ENCODE results near the gene NANOS3. TPM values are rescaled to one million over a fixed set of nuclear protein-coding genes. Genes with fewer than 3 reads are reported as not detected.

The NANOS3 gene
- total RNA-seq, 6 experiments from 2014 or later: 0.91 to 1.7 (median 1.4) TPM

DNA sequence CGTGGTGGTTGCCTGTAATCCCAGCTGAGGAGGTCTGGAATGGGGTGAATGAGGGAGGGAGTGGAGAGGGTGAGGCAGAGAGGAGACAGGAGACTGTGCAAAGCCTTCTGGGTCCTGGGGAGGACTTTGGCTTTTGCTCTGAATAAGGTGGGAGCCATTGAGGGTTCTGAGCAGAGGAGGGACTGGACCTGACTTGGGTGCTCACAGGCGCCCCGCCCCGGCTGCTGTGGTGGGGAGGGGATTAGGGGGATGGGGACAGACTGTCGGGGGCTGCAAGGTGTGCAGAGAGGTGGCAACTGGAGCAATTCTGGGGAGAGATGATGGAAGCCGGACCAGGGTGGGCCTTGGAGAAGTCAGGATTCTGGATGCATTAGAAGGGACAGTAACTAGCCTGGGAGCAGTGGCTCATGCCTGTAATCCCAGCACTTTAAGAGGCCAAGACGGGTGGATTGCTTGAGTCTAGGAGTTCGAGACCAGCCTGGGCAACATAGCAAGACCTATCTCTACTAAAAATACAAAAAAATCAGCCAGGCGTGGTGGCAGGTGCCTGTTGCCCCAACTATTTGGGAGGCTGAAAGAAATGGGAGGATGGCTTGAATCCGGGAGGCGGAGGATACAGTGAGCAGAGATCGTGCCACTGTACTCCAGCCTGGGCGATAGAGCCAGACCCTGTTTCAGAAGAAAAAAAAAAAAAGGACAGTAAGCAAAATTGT is 16.1 kb upstream of the NANOS3 start:
- TF ChIP-seq, protein P1, sequence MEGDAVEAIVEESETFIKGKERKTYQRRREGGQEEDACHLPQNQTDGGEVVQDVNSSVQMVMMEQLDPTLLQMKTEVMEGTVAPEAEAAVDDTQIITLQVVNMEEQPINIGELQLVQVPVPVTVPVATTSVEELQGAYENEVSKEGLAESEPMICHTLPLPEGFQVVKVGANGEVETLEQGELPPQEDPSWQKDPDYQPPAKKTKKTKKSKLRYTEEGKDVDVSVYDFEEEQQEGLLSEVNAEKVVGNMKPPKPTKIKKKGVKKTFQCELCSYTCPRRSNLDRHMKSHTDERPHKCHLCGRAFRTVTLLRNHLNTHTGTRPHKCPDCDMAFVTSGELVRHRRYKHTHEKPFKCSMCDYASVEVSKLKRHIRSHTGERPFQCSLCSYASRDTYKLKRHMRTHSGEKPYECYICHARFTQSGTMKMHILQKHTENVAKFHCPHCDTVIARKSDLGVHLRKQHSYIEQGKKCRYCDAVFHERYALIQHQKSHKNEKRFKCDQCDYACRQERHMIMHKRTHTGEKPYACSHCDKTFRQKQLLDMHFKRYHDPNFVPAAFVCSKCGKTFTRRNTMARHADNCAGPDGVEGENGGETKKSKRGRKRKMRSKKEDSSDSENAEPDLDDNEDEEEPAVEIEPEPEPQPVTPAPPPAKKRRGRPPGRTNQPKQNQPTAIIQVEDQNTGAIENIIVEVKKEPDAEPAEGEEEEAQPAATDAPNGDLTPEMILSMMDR (IDR thresholded peaks at IDR 0.05): no peak
- H3K9me3 Mint-ChIP-seq: no peaks in the 10 kb centered on the region
- no peaks in the 10 kb centered on the region; the same call in 1 of the 2 replicates for H3K27me3 Mint-ChIP-seq (ENCODE audit: insufficient read depth)
- DNase-seq: no peak
- peak overlapping the region; percentile 94 for H3K27ac Mint-ChIP-seq
- H3K4me1 Mint-ChIP-seq (ENCODE audit: low read depth): peaks cover 46% of the 10 kb centered on the region
- no peaks in the 10 kb centered on the region for H3K36me3 Mint-ChIP-seq (ENCODE audit: low read depth)
- H3K4me3 Mint-ChIP-seq: peak overlapping the region; percentile 89

DNA sequence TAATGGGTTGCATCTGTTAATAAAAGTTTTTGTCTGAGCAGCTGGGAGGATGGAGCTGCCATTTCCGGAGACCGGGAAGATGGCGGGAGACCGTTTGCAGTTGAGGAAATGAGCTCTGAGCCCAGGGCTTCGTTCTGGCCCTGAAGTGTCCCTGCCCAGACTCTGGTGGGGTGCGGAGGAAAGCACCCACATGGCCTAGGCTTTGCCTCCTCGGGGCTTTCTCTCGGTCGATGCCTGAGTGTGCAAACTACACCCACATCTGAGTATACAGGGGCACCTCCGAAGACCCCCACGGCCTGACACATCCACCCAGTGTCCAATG is 15.6 kb upstream of the NANOS3 start:
- peaks cover 49% of the 10 kb centered on the region for H3K4me1 Mint-ChIP-seq (ENCODE audit: low read depth)
- H3K36me3 Mint-ChIP-seq (ENCODE audit: low read depth): no peaks in the 10 kb centered on the region
- H3K4me3 Mint-ChIP-seq: peak overlapping the region; percentile 89
- peak overlapping the region; percentile 94 for H3K27ac Mint-ChIP-seq
- H3K27me3 Mint-ChIP-seq (ENCODE audit: insufficient read depth): no peaks in the 10 kb centered on the region; the same call in 1 of the 2 replicates
- H3K9me3 Mint-ChIP-seq: no peaks in the 10 kb centered on the region
- TF ChIP-seq, protein P1 (IDR thresholded peaks at IDR 0.05): no peak
- no peak for DNase-seq

GRCh38 chr19:13861714-13862531 is 15.0 kb upstream of the NANOS3 start:
- Mint-ChIP-seq H3K27me3 (ENCODE audit: insufficient read depth) (no peaks in the 10 kb centered on the region; the same call in 1 of the 2 replicates), H3K4me1 (ENCODE audit: low read depth) (peaks cover 55% of the 10 kb centered on the region), H3K36me3 (ENCODE audit: low read depth) (no peaks in the 10 kb centered on the region), H3K27ac (peak overlapping the region; percentile 94), H3K9me3 (no peaks in the 10 kb centered on the region), H3K4me3 (peak overlapping the region; percentile 89)
- DNase-seq: peak; percentile 92
- TF ChIP-seq, protein P1 (IDR thresholded peaks at IDR 0.05): peak; percentile 100

DNA sequence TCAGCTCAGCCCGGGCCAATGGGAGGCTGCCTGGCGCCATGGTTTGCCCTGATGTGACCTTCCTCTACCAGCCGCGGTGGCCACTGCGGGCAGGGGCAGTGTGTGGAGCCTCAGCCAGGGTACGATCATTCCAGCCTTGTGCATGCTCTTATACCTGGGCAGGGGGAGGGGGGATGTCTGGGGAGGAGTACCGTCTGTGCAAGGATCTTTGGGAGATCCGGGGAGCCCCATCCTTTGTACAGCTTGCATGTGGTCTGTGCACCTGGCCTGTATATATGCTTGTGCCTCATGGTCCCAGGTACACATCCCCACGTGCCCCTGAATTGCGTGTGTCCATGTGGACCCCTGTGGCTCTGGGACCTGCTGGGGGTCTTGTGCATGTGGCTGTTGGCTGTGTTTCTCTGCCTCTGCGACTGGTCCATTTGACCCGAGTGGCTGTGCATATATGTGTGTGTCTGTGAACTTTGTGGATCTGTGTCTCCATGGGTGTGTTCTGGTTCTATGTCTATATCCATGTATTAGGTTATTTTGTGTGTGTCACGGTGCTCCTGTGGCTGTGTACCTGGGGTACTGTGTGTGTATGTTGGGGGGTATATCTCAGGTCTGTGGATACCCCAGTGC is 12.8 kb upstream of the NANOS3 start:
- Mint-ChIP-seq H3K27me3 (ENCODE audit: insufficient read depth) (no peaks in the 10 kb centered on the region; the same call in 1 of the 2 replicates), H3K27ac (peak overlapping the region; percentile 69)

More for the DNA sequence above, 12.8 kb upstream of the NANOS3 start:
- Mint-ChIP-seq H3K4me1 (ENCODE audit: low read depth) (peaks cover 55% of the 10 kb centered on the region), H3K9me3 (no peaks in the 10 kb centered on the region), H3K4me3 (peak overlapping the region; percentile 81), H3K36me3 (ENCODE audit: low read depth) (no peaks in the 10 kb centered on the region)
- TF ChIP-seq, protein P1 (IDR thresholded peaks at IDR 0.05): no peak
- DNase-seq: no peak

Data from HFFc6 (cell line).